ENCODE results near the gene RAP1GAP. TPM values are rescaled to one million over a fixed set of nuclear protein-coding genes. Genes with fewer than 3 reads are reported as not detected.

Gene RAP1GAP
- polyA plus RNA-seq, 1 donor from 2014 or later: 9.8 TPM

GRCh38 chr1:21572221-21572620 is 96.9 kb downstream of the RAP1GAP start:
- Histone ChIP-seq H3F3A (ENCODE audit: insufficient read depth, low read length, poor library complexity, severe bottlenecking) (no peaks in the 10 kb centered on the region), H3K4me2 (ENCODE audit: low read length) (no peak overlapping the region)

GRCh38 chr1:21570885-21571284 is 98.3 kb downstream of the RAP1GAP start:
- H3K4me3 ChIP-seq (ENCODE audit: low read length): no peak overlapping the region
- no peaks in the 10 kb centered on the region for H3K27me3 ChIP-seq (ENCODE audit: insufficient read depth, low read depth, low read length)
- no peaks in the 10 kb centered on the region for H3K9me3 ChIP-seq (ENCODE audit: low read length)
- H4K20me1 ChIP-seq (ENCODE audit: insufficient read depth): no peaks in the 10 kb centered on the region
- no peak for TF ChIP-seq POLR2AphosphoS5 (IDR thresholded peaks at IDR 0.05)
- no peak for TF ChIP-seq RAD21 (conservative IDR thresholded peaks at IDR 0.05)
- no peak for TF ChIP-seq CTCF (IDR thresholded peaks at IDR 0.05; ENCODE audit: poor library complexity, severe bottlenecking)
- no peak for TF ChIP-seq TAF1 (IDR thresholded peaks at IDR 0.05; ENCODE audit: low read depth)
- no peak for TF ChIP-seq REST (IDR thresholded peaks at IDR 0.05; ENCODE audit: borderline replicate concordance)
- no peak for TF ChIP-seq MXI1 (conservative IDR thresholded peaks at IDR 0.05; ENCODE audit: poor library complexity, severe bottlenecking)
- H2AFZ ChIP-seq (ENCODE audit: low read depth, low read length): no peak overlapping the region
- H3K4me2 ChIP-seq (ENCODE audit: low read length): no peak overlapping the region
- no peaks in the 10 kb centered on the region for H3K36me3 ChIP-seq (ENCODE audit: insufficient read depth, low read length)
- no peaks in the 10 kb centered on the region for H3F3A ChIP-seq (ENCODE audit: insufficient read depth, low read length, poor library complexity, severe bottlenecking)
- H3K9me2 ChIP-seq (ENCODE audit: insufficient read depth, low read length): no peaks in the 10 kb centered on the region
- no peaks in the 10 kb centered on the region for H3K79me2 ChIP-seq (replicated peaks; ENCODE audit: insufficient read depth, low read length)
- no peak overlapping the region for H3K27ac ChIP-seq (ENCODE audit: low read length)
- no peak overlapping the region for H3K9ac ChIP-seq (ENCODE audit: low read length)

More at GRCh38 chr1:21572221-21572620, 96.9 kb downstream of the RAP1GAP start:
- H3K9me2 ChIP-seq (ENCODE audit: insufficient read depth, low read length): no peaks in the 10 kb centered on the region
- H3K27ac ChIP-seq (ENCODE audit: low read length): no peak overlapping the region
- no peak overlapping the region for H3K9ac ChIP-seq (ENCODE audit: low read length)
- no peaks in the 10 kb centered on the region for H3K9me3 ChIP-seq (ENCODE audit: low read length)
- no peak overlapping the region for H3K4me3 ChIP-seq (ENCODE audit: low read length)
- no peak for TF ChIP-seq EP300 (conservative IDR thresholded peaks at IDR 0.05; ENCODE audit: poor library complexity, severe bottlenecking)
- no peak for TF ChIP-seq POLR2AphosphoS5 (IDR thresholded peaks at IDR 0.05)
- no peak for TF ChIP-seq TAF1 (IDR thresholded peaks at IDR 0.05; ENCODE audit: low read depth)
- TF ChIP-seq MXI1 (conservative IDR thresholded peaks at IDR 0.05; ENCODE audit: poor library complexity, severe bottlenecking): no peak
- no peak for TF ChIP-seq SMC3 (conservative IDR thresholded peaks at IDR 0.05; ENCODE audit: poor library complexity)
- TF ChIP-seq RAD21 (conservative IDR thresholded peaks at IDR 0.05): no peak
- TF ChIP-seq REST (IDR thresholded peaks at IDR 0.05; ENCODE audit: borderline replicate concordance): no peak
- TF ChIP-seq CTCF (IDR thresholded peaks at IDR 0.05; ENCODE audit: poor library complexity, severe bottlenecking): no peak
- TF ChIP-seq EZH2 (IDR thresholded peaks at IDR 0.05; ENCODE audit: borderline replicate concordance, insufficient read depth, low read length, poor library complexity, severe bottlenecking): no peak
- no peaks in the 10 kb centered on the region for H3K36me3 ChIP-seq (ENCODE audit: insufficient read depth, low read length)
- no peaks in the 10 kb centered on the region for H3K79me2 ChIP-seq (replicated peaks; ENCODE audit: insufficient read depth, low read length)
- no peaks in the 10 kb centered on the region for H3K27me3 ChIP-seq (ENCODE audit: insufficient read depth, low read depth, low read length)
- H2AFZ ChIP-seq (ENCODE audit: low read depth, low read length): no peak overlapping the region
- H4K20me1 ChIP-seq (ENCODE audit: insufficient read depth): no peaks in the 10 kb centered on the region

Measured in neural cell (in vitro differentiated cells).